Uterus (tissue), 4 donors: ENCODE measurements around the gene GCLC. TPM values are rescaled to one million over a fixed set of nuclear protein-coding genes. Genes with fewer than 3 reads are reported as not detected.

Source experiments
- DNase-seq, 2 donors: peaks; one replicate each; pipeline ENCODE4 v3.0.0-alpha.2; 2019 to 2020
- H3K27ac ChIP-seq, 2 donors: fragments of 200-600 bp; sonication (generic); 1 replicate in 1 of 2; 2 replicates in 1 of 2; pipeline ENCODE4 v1.5.1; 2016 to 2018
- H3K27me3 ChIP-seq, 2 donors: fragments of 200-600 bp; sonication (generic); one replicate each; pipeline ENCODE4 v1.5.1; 2018 to 2019; ENCODE audit warnings: control low read depth in 1 of 2
- H3K36me3 ChIP-seq, 2 donors: fragments of 200-600 bp; sonication (generic); one replicate each; pipeline ENCODE4 v1.5.1; 2019; ENCODE audit warnings: control low read depth in 1 of 2
- H3K4me1 ChIP-seq, 2 donors: fragments of 200-600 bp; sonication (generic); one replicate each; pipeline ENCODE4 v1.5.1; 2018 to 2019; ENCODE audit warnings: control low read depth in 1 of 2
- H3K4me3 ChIP-seq, 2 donors: fragments of 200-600 bp; sonication (generic); 1 replicate in 1 of 2; 2 replicates in 1 of 2; pipeline ENCODE4 v1.5.1; 2018 to 2019; ENCODE audit warnings: mild to moderate bottlenecking in 1 of 2
- H3K9me3 ChIP-seq, 2 donors: fragments of 200-600 bp; sonication (generic); one replicate each; pipeline ENCODE4 v1.5.1; 2019; ENCODE audit warnings: control low read depth in 1 of 2
- CTCF ChIP-seq, 4 experiments: fragments of 200-600 bp in 2 of 4; fragments of 450-650 bp in 2 of 4; sonication (generic) in 2 of 4; IDR thresholded peaks; one replicate each; pipeline ENCODE4 v1.5.1; 2016 to 2019; ENCODE audit warnings: antibody characterized with exemption in 4 of 4, mild to moderate bottlenecking in 2 of 4, moderate library complexity in 1 of 4
- POLR2A ChIP-seq, 2 donors: fragments of 450-650 bp; IDR thresholded peaks; one replicate each; pipeline ENCODE4 v1.6.1; 2016; ENCODE audit warnings: antibody characterized with exemption in 2 of 2, mild to moderate bottlenecking in 1 of 2, moderate library complexity in 1 of 2
- intact Hi-C: fragments of 100-400 bp; cut with DNase I; formaldehyde crosslinking; loops from one replicate; pipeline ENCODE4 v1.15.1; 2023; ENCODE audit warnings: low total_unique reads
- total RNA-seq, 4 donors: library from RNA; depleted of rRNA in 3 of 4; stranded (reverse); fragments of >200 nt in 3 of 4; gene quantifications; one replicate each; pipeline versions ENCODE4 v1.1.0 to v1.2.4, GENCODE V29; 2014 to 2023
- donor health status: DM: yes; HTN: yes; CAD: no.

The GCLC gene
- total RNA-seq, 4 donors from 2014 or later = 20.0 to 41.0 (median 32.7) TPM

- intact Hi-C loops = no loop called here
- Histone ChIP-seq H3K27me3 (no peaks in the 10 kb centered on the region), H3K4me3 (no peak overlapping the region), H3K9me3 (no peaks in the 10 kb centered on the region), H3K36me3 (no peaks in the 10 kb centered on the region), H3K27ac (no peak overlapping the region), H3K4me1 (no peaks in the 10 kb centered on the region)
- DNase-seq = no peak
- TF ChIP-seq CTCF (IDR thresholded peaks at IDR 0.05) = no peak
- no peak for TF ChIP-seq POLR2A (IDR thresholded peaks at IDR 0.05)
These were observed 24.1 kb upstream of the GCLC start for GRCh38 chr6:53568776-53569616.

GRCh38 chr6:53567701-53568100 lies 22.8 kb upstream of the GCLC start:
- H3K27ac ChIP-seq = no peak overlapping the region
- H3K4me1 ChIP-seq = no peaks in the 10 kb centered on the region
- no peaks in the 10 kb centered on the region for H3K36me3 ChIP-seq
- no peaks in the 10 kb centered on the region for H3K27me3 ChIP-seq
- H3K9me3 ChIP-seq = no peaks in the 10 kb centered on the region
- TF ChIP-seq POLR2A (IDR thresholded peaks at IDR 0.05) (no peak), CTCF (IDR thresholded peaks at IDR 0.05) (no peak)
- intact Hi-C loops = no loop called here
- H3K4me3 ChIP-seq = no peak overlapping the region
- no peak for DNase-seq

- no peaks in the 10 kb centered on the region for H3K9me3 ChIP-seq
- no peaks in the 10 kb centered on the region for H3K4me1 ChIP-seq
- DNase-seq = no peak
- H3K27ac ChIP-seq = no peak overlapping the region
- H3K27me3 ChIP-seq = no peaks in the 10 kb centered on the region
- no peaks in the 10 kb centered on the region for H3K36me3 ChIP-seq
- H3K4me3 ChIP-seq = no peak overlapping the region
- TF ChIP-seq CTCF (IDR thresholded peaks at IDR 0.05) (no peak), POLR2A (IDR thresholded peaks at IDR 0.05) (no peak)
- intact Hi-C loops = no loop called here
These were observed 21.9 kb upstream of the GCLC start for GRCh38 chr6:53566755-53567154.

- Histone ChIP-seq H3K9me3 (no peaks in the 10 kb centered on the region), H3K4me3 (no peak overlapping the region), H3K4me1 (no peaks in the 10 kb centered on the region), H3K27ac (no peak overlapping the region), H3K36me3 (no peaks in the 10 kb centered on the region), H3K27me3 (no peaks in the 10 kb centered on the region)
- intact Hi-C loops = no loop called here
- no peak for DNase-seq
- TF ChIP-seq POLR2A (IDR thresholded peaks at IDR 0.05) (no peak), CTCF (IDR thresholded peaks at IDR 0.05) (no peak)
These were observed 21.0 kb upstream of the GCLC start for GRCh38 chr6:53565886-53566285.

GRCh38 chr6:53564401-53565065 lies 19.6 kb upstream of the GCLC start:
- intact Hi-C loops = no loop called here
- Histone ChIP-seq H3K4me1 (no peaks in the 10 kb centered on the region), H3K27ac (no peak overlapping the region), H3K27me3 (no peaks in the 10 kb centered on the region), H3K4me3 (no peak overlapping the region), H3K9me3 (no peaks in the 10 kb centered on the region), H3K36me3 (no peaks in the 10 kb centered on the region)
- no peak for DNase-seq
- no peak for TF ChIP-seq CTCF (IDR thresholded peaks at IDR 0.05)
- no peak for TF ChIP-seq POLR2A (IDR thresholded peaks at IDR 0.05)
